ENCODE data around the gene SCN11A.

SCN11A gene
- long read RNA-seq = 0 reads

GRCh38 chr3:39051649-39052561 lies at the start of gene SCN11A, which contains the start of gene WDR48:
Gene SCN11A (minus strand): TSS chr3:39051944. CDS start chr3:38950362, 101,582 bp downstream.
Gene WDR48 (plus strand): TSS chr3:39052016. CDS start chr3:39052026, 10 bp downstream.
- DNase-seq (ENCODE audit: low read depth in 1 of 2, low spot score in 1 of 2) = peak; percentile 83 to 95
- Histone ChIP-seq H3K27ac (replicated peaks) (peak within 1 kb of the TSS; percentile 74), H3K4me3 (replicated peaks; ENCODE audit: insufficient read depth, low read length) (peak within 1 kb of the TSS; percentile 66), H3K27me3 (ENCODE audit: insufficient read depth, poor library complexity, severe bottlenecking) (no peaks in the 10 kb centered on the region)
- TF ChIP-seq GABPA (IDR thresholded peaks at IDR 0.05; ENCODE audit: low read depth) (peak; percentile 87), CTCF (IDR thresholded peaks at IDR 0.05; ENCODE audit: insufficient read depth, low read length) (no peak), REST (IDR thresholded peaks at IDR 0.05; ENCODE audit: insufficient replicate concordance, low read depth) (peak; percentile 69), SPI1 (IDR thresholded peaks at IDR 0.05; ENCODE audit: borderline replicate concordance, low read depth) (peak; percentile 7; the same call in 1 of the 2 replicates), POLR2AphosphoS5 (IDR thresholded peaks at IDR 0.05; ENCODE audit: low read depth) (peak; percentile 97)

GRCh38 chr3:39101022-39101689 lies 49.4 kb upstream of the SCN11A start:
- no peak overlapping the region for H3K27ac ChIP-seq (replicated peaks)
- no peak for TF ChIP-seq REST (IDR thresholded peaks at IDR 0.05; ENCODE audit: insufficient replicate concordance, low read depth)
- TF ChIP-seq CTCF (IDR thresholded peaks at IDR 0.05; ENCODE audit: insufficient read depth, low read length) = peak; percentile 78
- no peaks in the 10 kb centered on the region for H3K27me3 ChIP-seq (ENCODE audit: insufficient read depth, poor library complexity, severe bottlenecking)
- H3K4me3 ChIP-seq (replicated peaks; ENCODE audit: insufficient read depth, low read length) = no peak overlapping the region
- peak; percentile 35 to 55 for DNase-seq (ENCODE audit: low read depth in 1 of 2, low spot score in 1 of 2)

GRCh38 chr3:39100500-39100886 lies 48.7 kb upstream of the SCN11A start:
- Histone ChIP-seq H3K27me3 (ENCODE audit: insufficient read depth, poor library complexity, severe bottlenecking) (no peaks in the 10 kb centered on the region), H3K27ac (replicated peaks) (no peak overlapping the region), H3K4me3 (replicated peaks; ENCODE audit: insufficient read depth, low read length) (no peak overlapping the region)
- DNase-seq (ENCODE audit: low read depth in 1 of 2, low spot score in 1 of 2) = no peak
- TF ChIP-seq REST (IDR thresholded peaks at IDR 0.05; ENCODE audit: insufficient replicate concordance, low read depth) (no peak), CTCF (IDR thresholded peaks at IDR 0.05; ENCODE audit: insufficient read depth, low read length) (no peak), SPI1 (IDR thresholded peaks at IDR 0.05; ENCODE audit: borderline replicate concordance, low read depth) (no peak), POLR2AphosphoS5 (IDR thresholded peaks at IDR 0.05; ENCODE audit: low read depth) (no peak), GABPA (IDR thresholded peaks at IDR 0.05; ENCODE audit: low read depth) (no peak)

Measured in HL-60 (cell line).